ENCODE data around the gene CCDC184. TPM values are rescaled to one million over a fixed set of nuclear protein-coding genes. Genes with fewer than 3 reads are reported as not detected.
"Not testable (repeated sequence)": the region's sequence is repeated elsewhere in the genome, so short reads cannot be mapped to it uniquely, and the experiment has no call there.

Gene CCDC184
- total and polyA plus RNA-seq, 4 donors, result 15.3 to 121 (median 68.4) TPM

- H3K27ac ChIP-seq (ENCODE audit: low read depth, low read length), result peak overlapping the region; percentile 99
- H3K36me3 ChIP-seq (ENCODE audit: control insufficient read depth, insufficient read depth, low read length), result no peaks in the 10 kb centered on the region
- DNase-seq (ENCODE audit: low read depth in 4 of 6, low spot score in 6 of 6), result peak in 1 of 6 donors; percentile 74
- H3K27me3 ChIP-seq (ENCODE audit: control insufficient read depth, insufficient read depth, low read length), result no peaks in the 10 kb centered on the region
- H3K4me3 ChIP-seq (ENCODE audit: low read depth, low read length), result peak overlapping the region; percentile 93
- 3% methylated on average over 26 of the region's 26 CpGs for WGBS (ENCODE audit: insufficient coverage)
- no peaks in the 10 kb centered on the region for H3K9me3 ChIP-seq (ENCODE audit: control insufficient read depth, insufficient read depth, low read length)
- peaks cover 16% of the 10 kb centered on the region for H3K4me1 ChIP-seq (ENCODE audit: control insufficient read depth, insufficient read depth, low read length)
Observed at GRCh38 chr12:48198672-48198971, 15.2 kb downstream of the CCDC184 start.

DNA sequence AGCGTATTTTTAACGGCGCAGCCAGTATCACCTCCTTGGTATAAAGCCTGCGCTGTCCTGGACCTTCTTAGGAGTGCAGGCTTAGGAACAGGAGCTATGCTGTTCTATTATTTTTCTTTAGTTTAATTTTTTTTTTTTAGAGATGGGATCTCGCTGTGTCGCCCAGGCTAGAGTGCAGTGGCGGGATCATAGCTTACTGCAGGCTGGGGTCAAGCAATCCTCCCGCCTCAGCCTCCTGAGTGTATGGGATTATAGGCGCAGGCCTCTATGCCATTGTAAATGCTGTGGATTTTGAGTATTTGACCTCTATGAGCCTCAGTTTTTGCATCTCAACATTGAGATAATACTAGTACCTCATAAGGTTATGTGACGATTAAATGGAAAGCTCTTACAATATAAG, 15.5 kb downstream of the CCDC184 start:
- H3K27ac ChIP-seq (ENCODE audit: low read depth, low read length), result peak overlapping the region; percentile 99
- 83% methylated on average over 2 of the region's 10 CpGs for WGBS (ENCODE audit: insufficient coverage)
- no peak for DNase-seq (ENCODE audit: low read depth in 4 of 6, low spot score in 6 of 6)

DNA sequence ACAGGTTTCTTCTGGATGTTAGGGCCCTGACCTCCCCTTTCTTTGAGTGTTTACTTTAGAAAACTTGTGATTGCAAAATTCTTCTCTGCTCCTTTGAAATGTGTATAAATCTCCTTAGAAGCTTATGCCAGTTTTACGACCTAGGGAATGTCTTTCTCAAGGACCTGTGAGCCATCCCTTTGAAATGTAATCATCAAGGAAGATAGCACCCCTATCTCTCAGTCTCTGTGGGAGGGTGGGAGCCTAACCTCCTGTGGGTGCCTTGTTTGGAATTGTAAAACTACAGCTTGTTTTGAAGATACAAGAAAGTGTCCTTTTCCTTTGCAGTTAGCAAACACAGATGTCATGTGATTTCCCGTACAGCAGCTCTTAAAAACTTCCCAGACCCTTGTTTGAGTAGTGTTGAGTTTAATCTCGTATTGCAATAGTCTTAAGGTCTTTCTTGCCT, 16.4 kb downstream of the CCDC184 start:
- Histone ChIP-seq H3K9me3 (ENCODE audit: control insufficient read depth, insufficient read depth, low read length) (peaks cover under 1% of the 10 kb centered on the region), H3K27me3 (ENCODE audit: control insufficient read depth, insufficient read depth, low read length) (no peaks in the 10 kb centered on the region), H3K4me1 (ENCODE audit: control insufficient read depth, insufficient read depth, low read length) (peaks cover 16% of the 10 kb centered on the region), H3K4me3 (ENCODE audit: low read depth, low read length) (peak overlapping the region; percentile 93), H3K36me3 (ENCODE audit: control insufficient read depth, insufficient read depth, low read length) (no peaks in the 10 kb centered on the region), H3K27ac (ENCODE audit: low read depth, low read length) (peak overlapping the region; percentile 99)
- DNase-seq (ENCODE audit: low read depth in 4 of 6, low spot score in 6 of 6), result no peak
- no CpG with 5 or more reads among the region's 3 CpGs for WGBS (ENCODE audit: insufficient coverage)

More for the DNA sequence above, 15.5 kb downstream of the CCDC184 start:
- H3K4me1 ChIP-seq (ENCODE audit: control insufficient read depth, insufficient read depth, low read length), result peaks cover 16% of the 10 kb centered on the region
- H3K36me3 ChIP-seq (ENCODE audit: control insufficient read depth, insufficient read depth, low read length), result no peaks in the 10 kb centered on the region
- no peaks in the 10 kb centered on the region for H3K9me3 ChIP-seq (ENCODE audit: control insufficient read depth, insufficient read depth, low read length)
- no peaks in the 10 kb centered on the region for H3K27me3 ChIP-seq (ENCODE audit: control insufficient read depth, insufficient read depth, low read length)
- peak overlapping the region; percentile 93 for H3K4me3 ChIP-seq (ENCODE audit: low read depth, low read length)

- no peak overlapping the region for H3K27ac ChIP-seq (ENCODE audit: low read depth, low read length)
- peaks cover 16% of the 10 kb centered on the region for H3K4me1 ChIP-seq (ENCODE audit: control insufficient read depth, insufficient read depth, low read length)
- no peaks in the 10 kb centered on the region for H3K36me3 ChIP-seq (ENCODE audit: control insufficient read depth, insufficient read depth, low read length)
- peaks cover 4% of the 10 kb centered on the region for H3K9me3 ChIP-seq (ENCODE audit: control insufficient read depth, insufficient read depth, low read length)
- WGBS (ENCODE audit: insufficient coverage), result no CpG with 5 or more reads among the region's 3 CpGs
- DNase-seq (ENCODE audit: low read depth in 4 of 6, low spot score in 6 of 6), result no peak
- H3K27me3 ChIP-seq (ENCODE audit: control insufficient read depth, insufficient read depth, low read length), result no peaks in the 10 kb centered on the region
- no peak overlapping the region for H3K4me3 ChIP-seq (ENCODE audit: low read depth, low read length)
Observed at GRCh38 chr12:48201091-48201490, 17.6 kb downstream of the CCDC184 start.

- Histone ChIP-seq H3K9me3 (ENCODE audit: control insufficient read depth, insufficient read depth, low read length) (peaks cover 4% of the 10 kb centered on the region), H3K4me3 (ENCODE audit: low read depth, low read length) (no peak overlapping the region), H3K27me3 (ENCODE audit: control insufficient read depth, insufficient read depth, low read length) (no peaks in the 10 kb centered on the region), H3K4me1 (ENCODE audit: control insufficient read depth, insufficient read depth, low read length) (peaks cover 16% of the 10 kb centered on the region), H3K36me3 (ENCODE audit: control insufficient read depth, insufficient read depth, low read length) (no peaks in the 10 kb centered on the region), H3K27ac (ENCODE audit: low read depth, low read length) (no peak overlapping the region)
- no peak for DNase-seq (ENCODE audit: low read depth in 4 of 6, low spot score in 6 of 6)
- WGBS (ENCODE audit: insufficient coverage), result no CpG with 5 or more reads among the region's 3 CpGs
Observed at GRCh38 chr12:48201516-48201915, 18.1 kb downstream of the CCDC184 start.

DNA sequence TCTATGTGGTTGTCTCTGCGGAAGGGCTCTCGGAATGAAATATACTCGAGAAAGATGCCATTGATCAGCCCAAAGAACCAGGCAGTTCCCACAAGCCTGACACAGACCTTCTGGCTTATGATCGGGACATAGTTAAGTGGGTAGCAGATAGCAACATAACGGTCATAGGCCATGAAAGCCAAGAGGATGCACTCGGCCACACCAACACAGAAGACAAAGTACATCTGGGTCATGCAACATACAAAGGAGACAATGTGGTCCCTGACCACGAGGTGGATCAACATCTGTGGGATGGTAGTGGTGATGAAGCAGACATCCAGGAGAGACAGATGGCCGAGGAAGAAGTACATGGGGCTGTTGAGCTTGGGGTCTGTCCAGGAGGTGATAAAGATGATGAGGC, 19.3 kb downstream of the CCDC184 start:
- no peak overlapping the region for H3K27ac ChIP-seq (ENCODE audit: low read depth, low read length)
- H3K4me3 ChIP-seq (ENCODE audit: low read depth, low read length), result no peak overlapping the region
- DNase-seq (ENCODE audit: low read depth in 4 of 6, low spot score in 6 of 6), result no peak
- no peaks in the 10 kb centered on the region for H3K36me3 ChIP-seq (ENCODE audit: control insufficient read depth, insufficient read depth, low read length)
- H3K9me3 ChIP-seq (ENCODE audit: control insufficient read depth, insufficient read depth, low read length), result peaks cover 10% of the 10 kb centered on the region
- H3K27me3 ChIP-seq (ENCODE audit: control insufficient read depth, insufficient read depth, low read length), result no peaks in the 10 kb centered on the region
- H3K4me1 ChIP-seq (ENCODE audit: control insufficient read depth, insufficient read depth, low read length), result peaks cover 13% of the 10 kb centered on the region
- WGBS (ENCODE audit: insufficient coverage), result 95% methylated on average over 8 of the region's 8 CpGs

DNA sequence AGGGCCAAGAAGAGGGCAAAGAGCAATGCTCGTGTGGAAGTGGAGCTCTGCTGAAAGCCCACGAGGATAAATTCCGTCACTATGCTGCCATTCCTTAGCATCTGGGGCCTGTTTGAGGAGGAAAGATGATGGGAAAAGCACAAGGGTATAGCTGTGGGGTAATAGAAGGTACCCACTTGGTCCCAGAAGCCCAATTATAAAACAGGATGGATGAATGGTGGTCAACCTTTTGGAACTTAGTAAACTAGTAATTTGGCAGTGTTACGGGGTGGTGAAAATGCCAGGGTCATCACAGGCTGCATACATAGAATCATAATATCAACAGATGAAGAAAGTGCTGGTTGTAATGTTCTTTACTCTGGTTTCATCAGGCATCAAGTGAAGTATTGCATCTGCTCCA, 19.7 kb downstream of the CCDC184 start, which contains the start of gene OR10AD1:
OR10AD1 (minus strand) TSS at position 101 of the 400 bp plus-strand sequence; CDS start at position 101, 0 bp downstream.
- WGBS (ENCODE audit: insufficient coverage), result 94% methylated on average over 3 of the region's 4 CpGs
- H3K9me3 ChIP-seq (ENCODE audit: control insufficient read depth, insufficient read depth, low read length), result peaks cover 10% of the 10 kb centered on the region

GRCh38 chr12:48209495-48209894, 26.1 kb downstream of the CCDC184 start:
- not testable (repeated sequence) for H3K9me3 ChIP-seq (ENCODE audit: control insufficient read depth, insufficient read depth, low read length); DNase-seq (ENCODE audit: low read depth in 4 of 6, low spot score in 6 of 6); H3K27ac ChIP-seq (ENCODE audit: low read depth, low read length); H3K36me3 ChIP-seq (ENCODE audit: control insufficient read depth, insufficient read depth, low read length); H3K4me1 ChIP-seq (ENCODE audit: control insufficient read depth, insufficient read depth, low read length); H3K27me3 ChIP-seq (ENCODE audit: control insufficient read depth, insufficient read depth, low read length); H3K4me3 ChIP-seq (ENCODE audit: low read depth, low read length)
- no CpG with 5 or more reads among the region's 2 CpGs for WGBS (ENCODE audit: insufficient coverage)

More for the DNA sequence above, 19.7 kb downstream of the CCDC184 start, which contains the start of gene OR10AD1:
- Histone ChIP-seq H3K4me1 (ENCODE audit: control insufficient read depth, insufficient read depth, low read length) (peaks cover 9% of the 10 kb centered on the region), H3K4me3 (ENCODE audit: low read depth, low read length) (no peak within 1 kb of the TSS), H3K27ac (ENCODE audit: low read depth, low read length) (no peak within 1 kb of the TSS), H3K36me3 (ENCODE audit: control insufficient read depth, insufficient read depth, low read length) (no peaks in the 10 kb centered on the region), H3K27me3 (ENCODE audit: control insufficient read depth, insufficient read depth, low read length) (no peaks in the 10 kb centered on the region)
- no peak for DNase-seq (ENCODE audit: low read depth in 4 of 6, low spot score in 6 of 6)

- DNase-seq (ENCODE audit: low read depth in 4 of 6, low spot score in 6 of 6), result no peak
- no peak overlapping the region for H3K27ac ChIP-seq (ENCODE audit: low read depth, low read length)
- no peak overlapping the region for H3K4me3 ChIP-seq (ENCODE audit: low read depth, low read length)
- no peaks in the 10 kb centered on the region for H3K27me3 ChIP-seq (ENCODE audit: control insufficient read depth, insufficient read depth, low read length)
- H3K4me1 ChIP-seq (ENCODE audit: control insufficient read depth, insufficient read depth, low read length), result no peaks in the 10 kb centered on the region
- no peaks in the 10 kb centered on the region for H3K9me3 ChIP-seq (ENCODE audit: control insufficient read depth, insufficient read depth, low read length)
- H3K36me3 ChIP-seq (ENCODE audit: control insufficient read depth, insufficient read depth, low read length), result no peaks in the 10 kb centered on the region
Observed at GRCh38 chr12:48216785-48217184, 33.3 kb downstream of the CCDC184 start.

- Histone ChIP-seq H3K4me1 (ENCODE audit: control insufficient read depth, insufficient read depth, low read length) (no peaks in the 10 kb centered on the region), H3K36me3 (ENCODE audit: control insufficient read depth, insufficient read depth, low read length) (no peaks in the 10 kb centered on the region), H3K4me3 (ENCODE audit: low read depth, low read length) (no peak overlapping the region), H3K27ac (ENCODE audit: low read depth, low read length) (no peak overlapping the region), H3K9me3 (ENCODE audit: control insufficient read depth, insufficient read depth, low read length) (no peaks in the 10 kb centered on the region), H3K27me3 (ENCODE audit: control insufficient read depth, insufficient read depth, low read length) (no peaks in the 10 kb centered on the region)
- WGBS (ENCODE audit: insufficient coverage), result no CpG with 5 or more reads among the region's 1 CpG
- peak in 1 of 6 donors; percentile 10 for DNase-seq (ENCODE audit: low read depth in 4 of 6, low spot score in 6 of 6)
Observed at GRCh38 chr12:48219631-48220030, 36.2 kb downstream of the CCDC184 start.
